Prostate gland (tissue), 2 donors: ENCODE results near the gene CRYM.

Source experiments
- POLR2A ChIP-seq: fragments of 450-650 bp; IDR thresholded peaks from one replicate; pipeline ENCODE4 v1.6.1; 2016; ENCODE audit warnings: antibody characterized with exemption, mild to moderate bottlenecking
- POLR2AphosphoS5 ChIP-seq: sonication (generic); formaldehyde crosslinking; IDR thresholded peaks from one replicate; pipeline ENCODE4 v1.6.1; 2017; ENCODE audit warnings: antibody characterized with exemption
- TF ChIP-seq, protein P1 (sequence below), 4 experiments: fragments of 200-600 bp in 2 of 4; fragments of 450-650 bp in 2 of 4; sonication (generic) in 2 of 4; IDR thresholded peaks; 1 replicate in 3 of 4; 2 replicates in 1 of 4; pipeline ENCODE4 v1.5.1; 2016 to 2019; ENCODE audit warnings: antibody characterized with exemption in 4 of 4, mild to moderate bottlenecking in 2 of 4, moderate library complexity in 2 of 4

- TF ChIP-seq POLR2AphosphoS5 (no peak), POLR2A (no peak)
- TF ChIP-seq, protein P1, sequence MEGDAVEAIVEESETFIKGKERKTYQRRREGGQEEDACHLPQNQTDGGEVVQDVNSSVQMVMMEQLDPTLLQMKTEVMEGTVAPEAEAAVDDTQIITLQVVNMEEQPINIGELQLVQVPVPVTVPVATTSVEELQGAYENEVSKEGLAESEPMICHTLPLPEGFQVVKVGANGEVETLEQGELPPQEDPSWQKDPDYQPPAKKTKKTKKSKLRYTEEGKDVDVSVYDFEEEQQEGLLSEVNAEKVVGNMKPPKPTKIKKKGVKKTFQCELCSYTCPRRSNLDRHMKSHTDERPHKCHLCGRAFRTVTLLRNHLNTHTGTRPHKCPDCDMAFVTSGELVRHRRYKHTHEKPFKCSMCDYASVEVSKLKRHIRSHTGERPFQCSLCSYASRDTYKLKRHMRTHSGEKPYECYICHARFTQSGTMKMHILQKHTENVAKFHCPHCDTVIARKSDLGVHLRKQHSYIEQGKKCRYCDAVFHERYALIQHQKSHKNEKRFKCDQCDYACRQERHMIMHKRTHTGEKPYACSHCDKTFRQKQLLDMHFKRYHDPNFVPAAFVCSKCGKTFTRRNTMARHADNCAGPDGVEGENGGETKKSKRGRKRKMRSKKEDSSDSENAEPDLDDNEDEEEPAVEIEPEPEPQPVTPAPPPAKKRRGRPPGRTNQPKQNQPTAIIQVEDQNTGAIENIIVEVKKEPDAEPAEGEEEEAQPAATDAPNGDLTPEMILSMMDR (IDR thresholded peaks at IDR 0.05): no peak
Measured at GRCh38 chr16:21227866-21228265, 50.2 kb downstream of the CRYM start.
